ENCODE results near the gene LY6G5B.

LY6G5B gene

DNA sequence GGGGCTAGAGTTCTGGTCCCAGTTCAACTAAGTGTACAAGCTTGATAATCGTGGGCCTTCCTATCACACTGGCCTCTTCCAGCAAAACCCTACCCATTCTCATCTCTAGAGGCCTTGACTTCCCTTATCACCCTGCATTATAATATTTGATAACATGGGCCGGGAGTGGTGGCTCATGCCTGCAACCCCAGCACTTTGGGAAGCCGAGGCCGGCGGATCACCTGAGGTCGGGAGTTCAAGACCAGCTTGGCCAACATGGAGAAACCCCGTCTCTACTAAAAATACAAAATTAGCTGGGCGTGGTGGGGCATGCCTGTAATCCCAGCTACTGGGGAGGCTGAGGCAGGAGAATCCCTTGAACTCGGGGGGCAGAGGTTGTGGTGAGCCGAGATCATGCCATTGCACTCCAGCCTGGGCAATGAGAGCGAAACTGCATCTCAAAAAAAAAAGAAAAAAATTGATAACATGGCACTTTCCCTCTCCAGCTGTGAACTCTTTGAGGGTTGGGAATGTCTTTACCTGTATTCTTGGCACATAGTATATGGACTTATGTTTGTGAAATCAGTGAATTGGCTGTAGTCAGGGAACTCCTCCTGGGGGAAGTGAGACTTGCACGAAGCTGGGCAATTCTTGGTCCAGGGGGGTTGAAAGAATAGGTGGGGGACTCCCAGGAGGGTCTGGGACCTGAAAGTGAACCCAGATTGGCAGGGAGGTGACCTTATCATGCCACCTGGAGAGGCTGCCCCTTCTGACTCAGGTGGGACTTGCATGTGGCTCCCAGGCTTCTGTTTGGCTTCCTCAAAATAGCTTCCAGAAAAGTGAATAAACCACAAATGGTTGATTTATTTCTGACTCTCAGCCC is 8.3 kb upstream of the LY6G5B start:
- H2BK15ac ChIP-seq (ENCODE audit: low read length): no peak overlapping the region
- no peak overlapping the region for H3K4ac ChIP-seq (ENCODE audit: low read length)
- H3K18ac ChIP-seq (ENCODE audit: low read length): no peak overlapping the region
- no peaks in the 10 kb centered on the region for H3K9me3 ChIP-seq (replicated peaks in 1 of 2; ENCODE audit: control insufficient read depth in 2 of 2, insufficient read depth in 1 of 2, low read depth in 1 of 2, low read length in 2 of 2)
- no peak overlapping the region for H4K91ac ChIP-seq (ENCODE audit: low read depth, low read length, poor library complexity)
- H3K79me1 ChIP-seq (ENCODE audit: low read depth, low read length): peaks cover 15% of the 10 kb centered on the region
- no peak overlapping the region for H3K23ac ChIP-seq (ENCODE audit: low read depth, low read length, poor library complexity)
- WGBS, 2 donors (ENCODE audit: extremely low coverage in 2 of 2, insufficient read length in 2 of 2, insufficient replicate concordance in 1 of 2): no CpG with 5 or more reads among the region's 12 CpGs
- no peak overlapping the region for H2BK5ac ChIP-seq (ENCODE audit: low read length)
- H3K14ac ChIP-seq (ENCODE audit: low read length): no peak overlapping the region
- H2AK5ac ChIP-seq (ENCODE audit: low read depth, low read length): no peak overlapping the region
- no peak overlapping the region for H2BK120ac ChIP-seq (ENCODE audit: low read depth, low read length)
- peaks cover 22 to 25% of the 10 kb centered on the region in 2 donors for H3K4me1 ChIP-seq (ENCODE audit: control insufficient read depth in 2 of 2, insufficient read depth in 1 of 2, low read depth in 1 of 2, low read length in 2 of 2)
- no peaks in the 10 kb centered on the region for H3K27me3 ChIP-seq (ENCODE audit: control insufficient read depth in 3 of 3, insufficient read depth in 3 of 3, low read depth in 1 of 3, low read length in 3 of 3)
- peaks cover 13 to 59% of the 10 kb centered on the region in 2 donors for H3K36me3 ChIP-seq (replicated peaks in 1 of 2; ENCODE audit: control insufficient read depth in 2 of 2, insufficient read depth in 2 of 2, low read length in 2 of 2)
- H3K9ac ChIP-seq (ENCODE audit: low read depth, low read length, poor library complexity): no peak overlapping the region
- H3K27ac ChIP-seq (replicated peaks; ENCODE audit: low read length): peak overlapping the region; percentile 23
- peak overlapping the region in 1 of 2 donors; percentile 67 for H3K4me3 ChIP-seq (ENCODE audit: low read length in 2 of 2)
- DNase-seq (ENCODE audit: low spot score): no peak
- no peak overlapping the region for H4K8ac ChIP-seq (ENCODE audit: low read depth, low read length)
- H2AFZ ChIP-seq (ENCODE audit: low read length): peak overlapping the region; percentile 83
- no peak overlapping the region for H2BK12ac ChIP-seq (ENCODE audit: low read length)
- H3K4me2 ChIP-seq (ENCODE audit: insufficient read depth, low read length, poor library complexity, severe bottlenecking): no peak overlapping the region

- Histone ChIP-seq H4K8ac (ENCODE audit: low read depth, low read length) (no peak overlapping the region), H3K27me3 (ENCODE audit: control insufficient read depth in 3 of 3, insufficient read depth in 3 of 3, low read depth in 1 of 3, low read length in 3 of 3) (no peaks in the 10 kb centered on the region), H3K4ac (ENCODE audit: low read length) (no peak overlapping the region), H3K18ac (ENCODE audit: low read length) (no peak overlapping the region), H3K9ac (ENCODE audit: low read depth, low read length, poor library complexity) (no peak overlapping the region), H2BK15ac (ENCODE audit: low read length) (no peak overlapping the region), H2AK5ac (ENCODE audit: low read depth, low read length) (no peak overlapping the region), H3K36me3 (replicated peaks in 1 of 2; ENCODE audit: control insufficient read depth in 2 of 2, insufficient read depth in 2 of 2, low read length in 2 of 2) (peaks cover 10 to 61% of the 10 kb centered on the region in 2 donors), H2BK12ac (ENCODE audit: low read length) (no peak overlapping the region), H3K4me2 (ENCODE audit: insufficient read depth, low read length, poor library complexity, severe bottlenecking) (no peak overlapping the region), H3K79me1 (ENCODE audit: low read depth, low read length) (peaks cover 13% of the 10 kb centered on the region), H3K4me1 (ENCODE audit: control insufficient read depth in 2 of 2, insufficient read depth in 1 of 2, low read depth in 1 of 2, low read length in 2 of 2) (peaks cover 27 to 29% of the 10 kb centered on the region in 2 donors), H3K23ac (ENCODE audit: low read depth, low read length, poor library complexity) (no peak overlapping the region), H2BK120ac (ENCODE audit: low read depth, low read length) (no peak overlapping the region), H2BK5ac (ENCODE audit: low read length) (no peak overlapping the region), H4K91ac (ENCODE audit: low read depth, low read length, poor library complexity) (no peak overlapping the region), H3K4me3 (ENCODE audit: low read length in 2 of 2) (no peak overlapping the region), H3K14ac (ENCODE audit: low read length) (no peak overlapping the region), H3K9me3 (replicated peaks in 1 of 2; ENCODE audit: control insufficient read depth in 2 of 2, insufficient read depth in 1 of 2, low read depth in 1 of 2, low read length in 2 of 2) (no peaks in the 10 kb centered on the region), H2AFZ (ENCODE audit: low read length) (no peak overlapping the region), H3K27ac (replicated peaks; ENCODE audit: low read length) (no peak overlapping the region)
- DNase-seq (ENCODE audit: low spot score): no peak
- WGBS, 2 donors (ENCODE audit: extremely low coverage in 2 of 2, insufficient read length in 2 of 2, insufficient replicate concordance in 1 of 2): no CpG with 5 or more reads among the region's 12 CpGs
Measured at GRCh38 chr6:31662124-31662723, 7.6 kb upstream of the LY6G5B start.

- H3K27ac ChIP-seq (replicated peaks; ENCODE audit: low read length): no peak overlapping the region
Measured at GRCh38 chr6:31663126-31663960, 6.4 kb upstream of the LY6G5B start.

More at GRCh38 chr6:31663126-31663960, 6.4 kb upstream of the LY6G5B start:
- no peaks in the 10 kb centered on the region for H3K9me3 ChIP-seq (replicated peaks in 1 of 2; ENCODE audit: control insufficient read depth in 2 of 2, insufficient read depth in 1 of 2, low read depth in 1 of 2, low read length in 2 of 2)
- H3K18ac ChIP-seq (ENCODE audit: low read length): no peak overlapping the region
- H2BK12ac ChIP-seq (ENCODE audit: low read length): no peak overlapping the region
- H2AK5ac ChIP-seq (ENCODE audit: low read depth, low read length): peak overlapping the region; percentile 20
- H3K4me1 ChIP-seq (ENCODE audit: control insufficient read depth in 2 of 2, insufficient read depth in 1 of 2, low read depth in 1 of 2, low read length in 2 of 2): peaks cover 26 to 28% of the 10 kb centered on the region in 2 donors
- H3K36me3 ChIP-seq (replicated peaks in 1 of 2; ENCODE audit: control insufficient read depth in 2 of 2, insufficient read depth in 2 of 2, low read length in 2 of 2): peaks cover 16 to 61% of the 10 kb centered on the region in 2 donors
- H3K14ac ChIP-seq (ENCODE audit: low read length): no peak overlapping the region
- no peak overlapping the region for H2BK5ac ChIP-seq (ENCODE audit: low read length)
- H4K8ac ChIP-seq (ENCODE audit: low read depth, low read length): no peak overlapping the region
- H3K4ac ChIP-seq (ENCODE audit: low read length): no peak overlapping the region
- WGBS, 2 donors (ENCODE audit: extremely low coverage in 2 of 2, insufficient read length in 2 of 2, insufficient replicate concordance in 1 of 2): no CpG with 5 or more reads among the region's 9 CpGs
- peaks cover 11% of the 10 kb centered on the region for H3K79me1 ChIP-seq (ENCODE audit: low read depth, low read length)
- no peak overlapping the region for H2AFZ ChIP-seq (ENCODE audit: low read length)
- H3K27me3 ChIP-seq (ENCODE audit: control insufficient read depth in 3 of 3, insufficient read depth in 3 of 3, low read depth in 1 of 3, low read length in 3 of 3): no peaks in the 10 kb centered on the region
- H4K91ac ChIP-seq (ENCODE audit: low read depth, low read length, poor library complexity): no peak overlapping the region
- peak overlapping the region in 1 of 2 donors; percentile 92 for H3K4me3 ChIP-seq (ENCODE audit: low read length in 2 of 2)
- H2BK120ac ChIP-seq (ENCODE audit: low read depth, low read length): no peak overlapping the region
- no peak overlapping the region for H2BK15ac ChIP-seq (ENCODE audit: low read length)
- no peak for DNase-seq (ENCODE audit: low spot score)
- no peak overlapping the region for H3K23ac ChIP-seq (ENCODE audit: low read depth, low read length, poor library complexity)
- peak overlapping the region; percentile 49 for H3K4me2 ChIP-seq (ENCODE audit: insufficient read depth, low read length, poor library complexity, severe bottlenecking)
- H3K9ac ChIP-seq (ENCODE audit: low read depth, low read length, poor library complexity): no peak overlapping the region

All from neuronal stem cell (in vitro differentiated cells).